Measurements from ENCODE around the gene AIF1L.

Gene AIF1L

DNA sequence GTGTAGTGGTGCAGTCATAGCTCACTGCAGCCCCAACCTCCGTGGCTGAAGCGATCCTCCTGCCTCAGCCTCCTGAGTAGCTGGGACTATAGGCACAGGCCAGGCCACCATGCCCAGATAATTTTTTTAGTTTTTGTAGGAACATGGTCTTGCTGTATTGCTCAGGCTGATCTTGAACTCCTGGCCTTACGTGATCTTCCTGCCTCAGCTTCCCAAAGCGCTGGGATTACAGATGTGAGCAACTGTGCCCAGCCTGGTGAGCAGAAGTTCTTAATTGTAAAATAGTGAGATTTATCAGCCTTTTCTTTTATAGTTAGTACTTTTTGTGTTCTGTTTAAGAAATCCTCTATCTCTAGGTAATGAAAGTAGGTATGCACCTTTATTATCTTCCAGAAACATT, 71.6 kb downstream of the AIF1L start:
- DNase-seq (ENCODE audit: low read depth), result no peak

DNA sequence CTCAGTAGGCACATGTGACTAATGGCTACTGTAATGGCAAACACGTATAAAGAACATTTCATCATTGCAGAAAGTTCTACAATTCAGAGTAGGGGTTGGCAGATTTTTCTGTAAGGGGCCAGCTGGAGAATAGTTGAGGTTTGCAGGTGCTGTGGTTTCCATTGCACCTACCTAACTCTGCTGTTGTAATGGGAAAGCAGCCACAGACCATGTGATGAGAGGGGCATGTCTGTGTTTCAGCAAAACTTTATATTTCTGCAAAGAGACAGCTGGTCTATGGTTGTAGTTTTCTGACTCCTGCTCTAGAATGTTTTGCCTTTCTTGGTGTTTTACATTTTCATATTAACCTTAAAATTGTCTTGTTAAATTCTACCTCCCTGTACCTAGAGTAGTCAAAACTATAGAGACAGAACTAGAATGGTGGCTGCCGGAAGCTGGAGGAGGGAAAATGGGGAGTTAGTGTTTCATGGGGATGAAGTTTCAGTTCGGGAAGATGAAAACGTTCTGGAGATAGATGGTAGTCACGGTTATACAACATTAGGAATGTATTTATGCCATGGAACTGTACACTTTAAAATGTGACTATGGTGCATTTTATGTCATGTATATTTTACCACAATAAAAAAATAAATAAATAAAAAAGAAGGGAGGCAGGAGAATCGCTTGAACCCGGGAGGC, 73.4 kb downstream of the AIF1L start:
- no peak for DNase-seq (ENCODE audit: low read depth)
